Body of pancreas (tissue), 4 donors: ENCODE measurements around the gene FLACC1.

Experiments
- POLR2A ChIP-seq, 3 donors: fragments of 450-650 bp; IDR thresholded peaks; one replicate each; pipeline ENCODE4 v1.6.1; 2016; ENCODE audit warnings: antibody characterized with exemption in 3 of 3, mild to moderate bottlenecking in 2 of 3
- TF ChIP-seq, protein P1 (sequence below), 7 experiments: fragments of 450-650 bp in 4 of 7; fragments of 200-600 bp in 3 of 7; sonication (generic) in 3 of 7; IDR thresholded peaks; one replicate each; pipeline ENCODE4 v1.5.1; 2016 to 2019; ENCODE audit warnings: antibody characterized with exemption in 7 of 7

DNA sequence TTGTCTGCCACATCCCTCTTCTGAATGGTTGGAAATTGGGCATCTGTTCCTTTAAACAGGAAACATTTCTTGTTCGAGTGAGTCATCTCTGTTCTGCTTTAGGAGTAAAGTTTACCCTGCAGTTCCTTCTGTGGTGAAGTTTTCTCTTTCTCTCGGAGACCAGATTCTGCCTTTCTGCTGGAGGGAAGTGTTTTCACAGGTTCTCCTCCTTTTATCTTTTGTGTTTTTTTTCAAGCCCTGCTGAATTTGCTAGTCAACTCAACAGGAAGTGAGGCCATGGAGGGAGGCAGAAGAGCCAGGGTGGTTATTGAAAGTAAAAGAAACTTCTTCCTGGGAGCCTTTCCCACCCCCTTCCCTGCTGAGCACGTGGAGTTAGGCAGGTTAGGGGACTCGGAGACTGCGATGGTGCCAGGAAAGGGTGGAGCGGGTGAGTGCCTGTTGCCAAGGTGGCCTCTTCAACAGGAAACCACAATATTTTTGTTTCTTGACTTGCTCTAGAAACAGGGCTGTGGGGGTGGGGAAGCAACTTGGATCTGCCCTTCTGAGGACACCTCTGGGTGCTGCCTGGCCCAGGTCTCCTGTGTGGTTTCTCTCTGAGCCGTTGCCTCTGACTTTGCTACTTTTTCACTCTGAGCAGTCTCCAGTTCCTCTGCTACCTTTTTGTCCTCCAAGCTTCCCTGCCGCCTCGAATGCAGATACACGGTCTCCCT, 99.0 kb downstream of the FLACC1 start:
- TF ChIP-seq, protein P1, sequence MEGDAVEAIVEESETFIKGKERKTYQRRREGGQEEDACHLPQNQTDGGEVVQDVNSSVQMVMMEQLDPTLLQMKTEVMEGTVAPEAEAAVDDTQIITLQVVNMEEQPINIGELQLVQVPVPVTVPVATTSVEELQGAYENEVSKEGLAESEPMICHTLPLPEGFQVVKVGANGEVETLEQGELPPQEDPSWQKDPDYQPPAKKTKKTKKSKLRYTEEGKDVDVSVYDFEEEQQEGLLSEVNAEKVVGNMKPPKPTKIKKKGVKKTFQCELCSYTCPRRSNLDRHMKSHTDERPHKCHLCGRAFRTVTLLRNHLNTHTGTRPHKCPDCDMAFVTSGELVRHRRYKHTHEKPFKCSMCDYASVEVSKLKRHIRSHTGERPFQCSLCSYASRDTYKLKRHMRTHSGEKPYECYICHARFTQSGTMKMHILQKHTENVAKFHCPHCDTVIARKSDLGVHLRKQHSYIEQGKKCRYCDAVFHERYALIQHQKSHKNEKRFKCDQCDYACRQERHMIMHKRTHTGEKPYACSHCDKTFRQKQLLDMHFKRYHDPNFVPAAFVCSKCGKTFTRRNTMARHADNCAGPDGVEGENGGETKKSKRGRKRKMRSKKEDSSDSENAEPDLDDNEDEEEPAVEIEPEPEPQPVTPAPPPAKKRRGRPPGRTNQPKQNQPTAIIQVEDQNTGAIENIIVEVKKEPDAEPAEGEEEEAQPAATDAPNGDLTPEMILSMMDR (IDR thresholded peaks at IDR 0.05), result peak in 1 of 7 experiments; percentile 20
- TF ChIP-seq POLR2A (IDR thresholded peaks at IDR 0.05), result peak in 2 of 3 donors; percentile 61
